Activated CD4-positive, alpha-beta T cell treated with anti-CD3 and anti-CD28 coated beads, Interleukin-2, amount 50 U/mL, for 48 hours (primary cell): ENCODE measurements around the gene SNX4.
"Not testable (repeated sequence)": the region's sequence is repeated elsewhere in the genome, so short reads cannot be mapped to it uniquely, and the experiment has no call there.

ENCODE experiments used
- DNase-seq, 2 experiments: peaks; one replicate each; pipeline ENCODE4 v3.0.0-alpha.2; 2020

SNX4 gene

GRCh38 chr3:125519678-125520562, at the start of gene SNX4:
Gene SNX4 (minus strand): TSS chr3:125520202. CDS start chr3:125520172, 30 bp downstream.
- peak; percentile 86 to 89 for DNase-seq

- DNase-seq: no peak
Observed at GRCh38 chr3:125556314-125556713, 36.3 kb upstream of the SNX4 start.

DNA sequence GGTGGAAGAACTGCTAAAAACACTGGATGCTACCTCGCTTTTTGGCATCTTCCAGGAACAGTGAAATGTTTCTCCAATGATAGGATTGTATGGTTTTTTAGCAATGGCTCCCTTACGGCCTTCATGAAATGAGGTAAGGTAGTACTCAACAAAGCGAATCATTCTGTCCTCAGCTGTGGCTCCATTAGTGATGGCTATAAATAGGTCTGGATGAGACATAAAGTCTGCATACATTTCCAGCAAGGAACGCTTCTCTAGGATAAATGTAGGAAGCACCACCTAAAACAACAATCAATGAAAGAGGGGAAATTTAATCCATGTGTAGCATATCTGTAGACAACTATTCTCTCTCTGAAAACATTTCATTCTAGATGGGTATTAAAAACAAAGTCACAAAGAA, 32.4 kb upstream of the SNX4 start:
- no peak for DNase-seq

DNA sequence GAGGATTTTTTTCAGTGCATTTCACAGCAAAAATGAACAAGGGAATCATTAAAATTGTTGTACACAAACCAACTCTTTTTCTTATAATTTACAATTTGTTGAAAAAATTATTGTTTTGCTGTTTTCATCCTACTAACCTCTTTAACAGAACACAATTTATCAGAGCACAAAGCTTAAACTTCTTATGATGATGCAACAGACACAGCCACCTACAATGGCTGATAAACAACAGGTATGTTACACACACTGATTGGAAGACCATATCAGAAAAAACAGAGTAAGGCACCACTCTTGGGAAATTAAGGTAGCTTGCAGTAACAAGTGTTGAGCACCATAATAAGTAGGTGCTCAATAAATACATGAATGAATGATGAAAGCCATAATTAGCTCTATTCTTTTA, 8.9 kb upstream of the SNX4 start:
- DNase-seq: no peak

DNA sequence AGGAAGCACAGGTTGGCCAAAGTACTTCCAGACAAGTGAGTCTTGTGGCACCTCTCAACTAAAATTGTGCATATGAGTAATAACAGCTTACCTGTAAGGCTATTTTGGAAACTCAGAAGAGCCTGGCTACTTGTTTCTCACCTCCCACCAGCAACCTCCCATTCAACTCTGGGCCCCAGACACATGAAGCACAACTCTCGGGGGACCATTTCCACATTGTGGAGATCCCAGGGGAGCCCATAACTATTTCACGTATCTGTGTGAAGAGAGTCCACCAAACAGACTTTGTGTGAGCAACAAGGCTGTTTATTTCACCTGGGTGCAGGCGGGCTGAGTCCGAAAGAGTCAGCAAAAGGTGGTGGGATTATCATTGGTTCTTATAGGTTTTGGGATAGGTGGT, 5.2 kb upstream of the SNX4 start:
- no peak for DNase-seq

- DNase-seq: not testable (repeated sequence)
Observed at GRCh38 chr3:125520563-125520919, 539 bp upstream of the SNX4 start.

- no peak for DNase-seq
Observed at GRCh38 chr3:125515421-125515820, 4.6 kb downstream of the SNX4 start.

DNA sequence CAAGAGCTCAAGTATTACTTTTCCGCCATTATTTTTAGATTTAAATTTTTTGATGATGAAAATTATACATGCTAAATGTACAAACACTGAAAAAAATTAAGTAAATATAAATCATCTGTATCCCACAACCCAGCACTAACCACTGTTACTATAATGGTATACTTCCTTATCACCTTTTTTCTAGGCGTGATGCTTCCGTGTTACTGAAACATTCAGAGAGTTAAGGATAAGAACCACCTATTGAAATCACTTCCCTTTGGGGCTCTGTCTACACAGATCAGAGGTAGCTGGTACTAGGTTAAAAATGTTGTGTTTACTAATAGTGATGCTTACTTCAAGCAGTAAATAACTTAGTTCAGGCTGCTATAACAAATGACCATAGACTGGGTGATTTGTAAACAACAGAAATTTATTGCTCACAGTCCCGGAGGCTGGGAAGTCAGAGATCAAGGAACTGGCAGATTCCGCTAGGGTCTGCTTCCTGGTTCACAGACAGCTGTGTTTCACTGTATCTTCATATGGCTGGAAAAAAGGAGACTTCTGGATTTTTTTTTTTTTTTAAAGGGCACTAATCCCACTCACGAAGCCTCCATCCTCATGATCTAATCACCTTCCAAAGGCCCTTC, 6.4 kb downstream of the SNX4 start:
- no peak for DNase-seq

DNA sequence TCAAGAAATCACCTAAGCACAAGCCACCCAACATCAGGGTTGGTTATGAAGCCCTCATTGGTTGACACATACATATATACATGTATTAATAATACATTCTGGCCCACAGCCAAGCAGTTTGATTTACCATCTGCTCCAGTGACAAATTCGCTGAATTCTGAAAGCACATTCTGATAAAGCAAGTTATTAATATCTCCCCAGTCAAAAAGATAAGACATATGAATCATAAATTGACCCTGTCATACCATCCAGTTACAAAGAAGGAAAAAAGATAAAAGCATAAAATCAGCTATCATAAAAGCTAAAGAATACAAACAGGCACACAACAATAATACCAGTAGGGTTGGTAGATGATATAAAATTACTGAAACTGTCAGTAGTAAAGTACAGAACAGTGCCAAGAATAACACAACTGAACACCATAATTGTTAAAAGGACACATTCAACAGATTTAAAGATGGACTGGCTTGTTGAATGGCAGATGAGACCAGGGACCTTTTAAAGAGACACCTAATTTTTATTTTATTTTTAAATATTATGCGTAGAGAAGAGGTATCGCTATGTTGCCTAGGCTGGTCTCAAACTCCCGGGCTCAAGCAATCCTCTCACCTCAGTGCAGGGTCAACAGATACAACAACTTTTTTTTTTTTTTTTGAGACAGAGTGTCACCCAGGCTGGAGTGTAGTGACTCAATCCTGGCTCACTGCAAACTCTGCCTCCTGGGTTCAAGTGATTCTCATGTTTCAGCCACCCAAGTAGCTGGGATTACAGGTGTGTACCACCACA, 7.7 kb downstream of the SNX4 start:
- peak in 1 of 2 experiments; percentile 37 for DNase-seq

DNA sequence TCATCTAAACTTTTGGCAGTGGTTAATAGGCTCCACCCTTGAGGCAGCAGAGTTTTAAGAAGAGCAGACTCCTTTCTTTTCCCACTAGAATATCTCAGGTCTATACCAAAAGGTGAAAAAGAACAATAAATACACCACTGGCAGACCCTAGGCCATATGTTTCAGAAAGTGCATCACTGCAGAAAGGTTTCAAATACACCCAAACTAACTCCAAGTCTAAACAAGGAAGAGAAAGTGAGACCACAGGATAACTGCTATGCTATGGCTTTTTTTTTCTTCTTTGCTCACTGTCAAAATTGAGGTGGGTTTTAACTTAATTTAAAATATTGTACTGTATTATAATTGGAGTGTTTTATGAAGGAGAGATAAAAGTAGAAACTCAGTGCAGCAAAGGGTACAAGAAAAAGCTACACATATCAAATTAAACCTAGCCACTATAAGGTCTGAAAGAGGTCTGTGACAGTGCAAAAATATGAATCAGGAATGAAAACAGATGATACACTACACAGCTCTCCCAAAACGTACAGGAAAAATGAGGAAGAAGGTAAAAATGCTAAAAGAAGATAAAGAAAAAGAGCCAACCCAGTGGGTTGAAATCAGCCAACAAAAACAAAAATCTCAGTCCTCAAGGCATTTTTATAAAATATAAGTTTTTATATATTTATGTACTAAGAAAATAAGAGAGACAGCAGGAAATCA, 8.4 kb downstream of the SNX4 start:
- no peak for DNase-seq

GRCh38 chr3:125507128-125507527, 12.9 kb downstream of the SNX4 start:
- DNase-seq: no peak

DNA sequence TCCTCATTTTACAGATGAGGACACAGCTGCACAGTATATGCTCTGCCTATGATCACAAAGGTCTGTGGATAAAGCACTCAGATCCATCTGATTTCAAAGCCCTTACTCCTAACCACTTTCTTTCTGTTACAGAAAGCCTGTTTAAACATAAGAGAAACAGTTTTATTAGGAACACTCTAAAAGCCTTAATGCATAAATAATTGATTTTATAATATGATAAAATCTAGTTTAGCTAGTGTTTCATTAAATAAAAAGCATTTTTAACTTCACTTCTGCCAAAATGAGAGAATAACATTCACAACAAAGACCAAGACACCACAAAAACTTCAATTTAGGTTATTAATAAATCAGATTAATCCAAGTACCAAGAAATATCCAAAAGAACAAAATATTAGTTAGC, 21.4 kb downstream of the SNX4 start:
- DNase-seq: no peak

DNA sequence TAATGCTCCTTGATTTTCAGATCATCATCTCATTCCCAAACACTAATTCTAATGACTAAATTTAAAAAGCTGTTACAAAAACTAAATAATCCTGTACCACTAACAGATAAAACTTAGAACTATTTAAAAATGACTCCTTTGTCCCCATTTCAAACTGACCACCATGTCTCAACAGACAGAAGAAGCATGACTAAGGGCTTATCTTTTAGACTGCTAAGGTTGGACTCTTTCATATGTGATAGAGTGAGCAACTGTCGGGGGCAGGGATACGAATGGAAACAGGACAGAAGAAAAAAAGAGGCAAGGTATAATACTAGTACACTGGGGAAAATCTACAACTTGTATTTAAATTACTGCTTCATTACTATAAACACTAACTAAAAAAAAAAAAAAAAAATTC, 23.3 kb downstream of the SNX4 start:
- DNase-seq: no peak

GRCh38 chr3:125482406-125482805, 37.6 kb downstream of the SNX4 start:
- DNase-seq: no peak

DNA sequence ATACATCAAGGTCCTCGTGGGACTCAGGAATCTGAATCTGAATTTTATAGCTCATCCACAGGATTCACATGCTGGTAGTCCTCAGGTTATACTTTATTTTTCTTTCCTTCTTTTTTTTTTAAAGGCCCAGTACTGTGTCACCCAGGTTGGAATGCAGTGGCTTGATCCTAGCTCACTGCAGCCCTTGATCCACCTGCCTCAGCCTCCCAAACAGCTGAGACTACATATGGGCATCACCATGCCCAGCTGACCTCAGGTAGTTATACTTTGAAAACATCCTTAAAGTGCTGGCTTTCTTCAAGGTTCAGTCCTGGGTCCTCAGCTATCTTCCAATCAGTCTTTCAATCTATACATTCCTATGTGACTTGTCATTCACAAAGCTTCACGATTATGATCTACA, 38.2 kb downstream of the SNX4 start:
- DNase-seq: no peak

DNA sequence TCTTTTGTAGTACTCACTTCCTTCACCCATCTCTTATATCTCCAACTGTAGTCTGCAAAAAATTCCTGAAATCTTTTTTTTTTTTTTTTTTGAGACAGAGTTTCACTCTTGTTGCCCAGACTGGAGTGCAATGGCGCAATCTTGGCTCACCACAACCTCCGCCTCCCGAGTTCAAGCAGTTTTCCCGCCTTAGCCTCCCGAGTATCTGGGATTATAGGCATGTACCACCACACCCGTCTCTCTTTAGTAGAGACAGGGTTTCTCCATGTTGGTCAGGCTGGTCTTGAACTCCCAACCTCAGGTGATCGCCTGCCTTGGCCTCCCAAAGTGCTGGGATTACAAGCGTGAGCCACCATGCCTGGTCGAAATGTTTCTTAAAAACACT, 38.6 kb downstream of the SNX4 start:
- DNase-seq: not testable (repeated sequence)

GRCh38 chr3:125480656-125481374, 39.2 kb downstream of the SNX4 start:
- no peak for DNase-seq

DNA sequence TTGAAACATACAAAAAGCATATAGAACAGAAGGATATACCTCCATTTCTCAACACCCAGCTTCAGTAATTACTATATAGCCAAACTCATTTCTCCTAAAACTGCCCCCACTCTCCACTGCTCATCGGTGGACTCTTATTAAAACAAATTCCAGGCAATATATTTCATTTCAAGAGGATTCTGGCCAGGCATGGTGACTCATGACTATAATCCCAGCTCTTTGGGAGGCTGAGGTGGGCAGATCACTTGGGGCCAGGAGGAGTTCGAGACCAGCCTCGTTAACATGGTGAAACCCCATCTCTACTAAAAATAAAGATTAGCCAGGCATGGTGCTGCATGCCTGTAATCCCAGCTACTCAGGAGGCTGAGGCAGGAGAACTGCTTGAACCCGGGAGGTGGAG, 40.9 kb downstream of the SNX4 start:
- DNase-seq: no peak

- DNase-seq: no peak
Observed at GRCh38 chr3:125478326-125478725, 41.7 kb downstream of the SNX4 start.

GRCh38 chr3:125477701-125478100, 42.3 kb downstream of the SNX4 start:
- no peak for DNase-seq

- DNase-seq: no peak
Observed at GRCh38 chr3:125470671-125471070, 49.3 kb downstream of the SNX4 start.

DNA sequence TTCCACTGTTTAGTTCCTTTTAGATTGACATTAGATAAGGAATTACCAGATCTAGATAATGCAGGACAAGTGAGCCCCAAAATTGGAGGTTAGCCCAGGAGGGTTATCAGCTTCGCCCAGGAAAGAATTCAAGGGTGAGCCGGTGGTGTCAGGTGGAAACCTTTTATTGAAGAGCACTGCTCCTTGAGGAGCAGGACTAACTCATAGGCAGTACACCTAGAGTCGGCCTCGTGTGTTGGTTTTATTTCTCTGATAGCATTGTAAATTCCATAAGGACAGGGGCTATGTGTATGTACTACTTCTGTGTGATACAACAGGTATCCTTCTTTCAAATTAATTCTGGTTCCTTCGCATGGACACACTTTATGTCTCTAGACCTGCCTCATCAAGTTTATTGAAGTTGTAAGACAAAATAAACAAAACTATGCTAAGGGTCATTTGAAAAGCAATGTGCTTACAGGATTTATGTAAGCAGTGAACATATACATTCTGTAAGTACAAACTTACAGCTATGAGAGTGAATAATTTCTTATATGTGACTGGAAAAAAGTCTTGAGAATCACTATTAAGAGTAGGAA, 57.2 kb downstream of the SNX4 start:
- DNase-seq: no peak
